Camera-type eye (tissue), 1 donor: ENCODE results near the gene CC2D1B. TPM values are rescaled to one million over a fixed set of nuclear protein-coding genes. Genes with fewer than 3 reads are reported as not detected.

ENCODE experiments used
- total RNA-seq: library from RNA; depleted of rRNA; stranded (reverse); fragments of >200 nt; gene quantifications from one replicate; pipeline ENCODE4 v1.2.3, GENCODE V29; 2014

CC2D1B gene, protein sequence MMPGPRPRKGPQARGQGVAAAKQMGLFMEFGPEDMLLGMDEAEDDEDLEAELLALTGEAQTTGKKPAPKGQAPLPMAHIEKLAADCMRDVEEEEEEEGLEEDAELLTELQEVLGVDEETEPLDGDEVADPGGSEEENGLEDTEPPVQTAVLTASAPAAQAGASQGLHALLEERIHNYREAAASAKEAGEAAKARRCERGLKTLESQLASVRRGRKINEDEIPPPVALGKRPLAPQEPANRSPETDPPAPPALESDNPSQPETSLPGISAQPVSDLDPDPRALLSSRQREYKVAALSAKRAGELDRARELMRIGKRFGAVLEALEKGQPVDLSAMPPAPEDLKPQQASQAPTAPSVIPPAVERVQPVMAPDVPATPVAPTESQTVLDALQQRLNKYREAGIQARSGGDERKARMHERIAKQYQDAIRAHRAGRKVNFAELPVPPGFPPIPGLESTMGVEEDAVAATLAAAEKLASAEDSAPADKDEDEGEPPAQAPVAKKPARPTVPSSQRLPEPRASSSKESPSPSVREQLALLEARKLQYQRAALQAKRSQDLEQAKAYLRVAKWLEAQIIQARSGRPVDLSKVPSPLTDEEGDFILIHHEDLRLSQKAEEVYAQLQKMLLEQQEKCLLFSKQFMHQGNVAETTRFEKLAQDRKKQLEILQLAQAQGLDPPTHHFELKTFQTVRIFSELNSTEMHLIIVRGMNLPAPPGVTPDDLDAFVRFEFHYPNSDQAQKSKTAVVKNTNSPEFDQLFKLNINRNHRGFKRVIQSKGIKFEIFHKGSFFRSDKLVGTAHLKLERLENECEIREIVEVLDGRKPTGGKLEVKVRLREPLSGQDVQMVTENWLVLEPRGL
- 20.3 TPM for total RNA-seq

DNA sequence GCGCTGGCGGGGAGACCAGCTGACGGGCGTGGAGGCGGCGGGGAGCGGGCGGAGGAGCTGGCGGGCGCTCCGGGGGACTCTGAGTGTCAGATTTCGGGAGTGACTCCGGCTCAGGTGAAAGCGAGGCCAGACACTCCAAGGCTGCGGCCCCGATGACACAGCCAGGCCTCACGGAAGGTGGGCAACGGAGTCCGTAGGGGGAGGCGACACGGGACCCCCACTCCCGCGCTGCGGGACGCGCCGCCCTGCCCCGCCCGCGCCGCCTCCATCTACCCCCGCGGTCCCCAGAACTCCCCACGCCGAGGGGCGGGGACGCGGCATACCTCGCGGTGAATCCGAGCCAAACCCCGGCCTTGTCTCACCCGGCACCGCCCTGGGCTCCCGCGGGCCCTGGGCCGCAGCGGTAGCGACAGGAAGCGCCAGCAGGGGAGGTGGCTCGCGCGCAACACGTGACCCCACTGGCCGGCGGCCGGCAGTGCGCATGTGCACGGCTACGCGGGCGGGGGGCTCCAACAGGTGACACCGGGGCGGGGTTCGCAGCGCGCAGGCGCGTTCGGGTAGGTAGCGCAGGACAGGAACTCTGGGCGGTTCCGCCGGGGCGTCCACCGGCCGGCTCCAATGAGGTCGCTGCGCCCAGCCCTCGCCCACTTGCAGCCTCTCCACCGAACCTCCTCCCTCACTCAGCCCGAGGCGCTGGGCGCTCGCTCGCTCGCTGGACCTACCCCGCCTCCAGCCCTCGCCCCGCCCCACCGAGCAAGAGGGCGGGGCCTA is at the start of gene CC2D1B:
TSS of gene CC2D1B (minus strand) at position 460 of the 771 bp plus-strand sequence. CDS start 1,585 bp downstream, outside the sequence.

DNA sequence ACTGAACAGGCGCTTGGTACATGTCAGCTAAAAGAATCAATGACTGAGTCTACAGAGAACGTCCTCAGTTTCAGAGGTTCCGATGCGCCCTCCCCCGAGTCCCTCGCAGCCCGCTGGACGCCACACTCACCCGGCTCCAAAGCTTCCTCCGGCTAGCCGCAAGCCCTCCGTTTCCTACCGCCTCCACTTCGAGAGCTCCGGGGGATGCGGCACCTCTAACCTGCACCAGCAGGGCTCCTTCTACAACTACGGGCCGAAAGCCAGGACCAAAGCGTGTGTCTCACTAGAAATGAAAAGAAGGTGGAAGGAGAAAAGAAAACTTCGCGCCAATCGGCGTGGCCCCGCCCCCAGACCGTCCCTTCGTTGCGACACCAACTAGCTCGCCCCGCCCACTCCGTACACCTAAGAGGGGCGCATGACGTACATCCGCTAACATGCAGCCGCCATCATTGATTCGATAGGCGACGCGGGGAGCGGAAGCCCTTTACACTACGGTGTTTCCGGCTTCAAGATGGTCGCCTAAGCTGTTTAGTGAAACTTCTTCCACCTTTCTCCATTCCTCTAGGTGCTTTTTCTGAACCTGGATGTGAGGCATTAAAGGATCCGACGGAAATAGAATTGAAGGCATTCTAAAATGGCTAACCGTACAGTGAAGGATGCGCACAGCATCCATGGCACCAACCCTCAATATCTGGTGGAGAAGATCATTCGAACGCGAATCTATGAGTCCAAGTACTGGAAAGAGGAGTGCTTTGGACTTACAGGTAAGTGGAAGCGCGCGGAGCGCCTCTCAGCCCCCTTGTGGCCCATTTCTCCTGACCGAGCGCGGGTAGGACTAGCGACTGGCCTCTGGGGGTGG is 38.3 kb upstream of the CC2D1B start, which contains the start of the genes ORC1 and PRPF38A:
TSS of gene ORC1 (minus strand) at position 308 of the 859 bp plus-strand sequence. CDS start 2,200 bp downstream, outside the sequence.
TSS of gene PRPF38A (plus strand) at position 487 of the 859 bp plus-strand sequence. CDS start at position 635, 148 bp downstream.

Other genes starting within 250 kb of the CC2D1B start
- gene ZFYVE9, start 224.1 kb downstream of the CC2D1B start, total RNA-seq: 76.0 TPM
- gene ORC1, start 38.2 kb upstream of the CC2D1B start, total RNA-seq: 3.1 TPM
- 37.3 TPM for gene PRPF38A, start 38.4 kb upstream of the CC2D1B start, total RNA-seq
- gene TUT4, start 186.9 kb upstream of the CC2D1B start, total RNA-seq: 180 TPM
- 96.0 TPM for gene GPX7, start 236.2 kb upstream of the CC2D1B start, total RNA-seq